PC-3 (cell line): ENCODE results near the gene TRIOBP.

Experiments
- CTCF ChIP-seq: fragments of 300-600 bp; sonication (generic); conservative IDR thresholded peaks from 2 replicates; pipeline ENCODE4 v1.5.1; 2017; ENCODE audit warnings: antibody characterized with exemption, low read depth, mild to moderate bottlenecking, low read length
- EZH2 ChIP-seq: fragments of 300-600 bp; sonication (generic); IDR thresholded peaks from one replicate; pipeline ENCODE4 v1.6.1; 2017; ENCODE audit warnings: antibody characterized with exemption, mild to moderate bottlenecking, low read length; ENCODE audit not compliant: unreplicated experiment

- no peak for TF ChIP-seq CTCF
- TF ChIP-seq EZH2: no peak
These were observed 55.6 kb downstream of the TRIOBP start for GRCh38 chr22:37752189-37753087.
